SK-N-SH (cell line): ENCODE measurements around the gene BCL2L11.

Experiments
- EP300 ChIP-seq, 2 experiments: IDR thresholded peaks; 2 replicates each; pipeline versions ENCODE4 v1.4.0 to v1.6.1; 2012; ENCODE audit warnings: borderline replicate concordance in 1 of 2, low read depth in 1 of 2, low read length in 1 of 2
- GABPA ChIP-seq: IDR thresholded peaks from 2 replicates; pipeline ENCODE4 v1.4.0; 2012; ENCODE audit warnings: low read depth, mild to moderate bottlenecking
- GATA2 ChIP-seq: sonication (generic); formaldehyde crosslinking; IDR thresholded peaks from 2 replicates; pipeline ENCODE4 v1.5.0; 2020; ENCODE audit warnings: mild to moderate bottlenecking, missing genetic modification reagents
- NFIC ChIP-seq: IDR thresholded peaks from 2 replicates; pipeline ENCODE4 v1.4.0; 2012; ENCODE audit warnings: borderline replicate concordance
- POLR2AphosphoS5 ChIP-seq: IDR thresholded peaks from 2 replicates; pipeline ENCODE4 v1.6.1; 2012; ENCODE audit warnings: low read depth, low read length
- RAD21 ChIP-seq: IDR thresholded peaks from 2 replicates; pipeline ENCODE4 v1.6.1; 2012; ENCODE audit warnings: mild to moderate bottlenecking, low read length
- TAF1 ChIP-seq: IDR thresholded peaks from 2 replicates; pipeline ENCODE4 v1.6.1; 2012; ENCODE audit warnings: low read depth, mild to moderate bottlenecking, low read length, moderate library complexity, borderline replicate concordance
- YY1 ChIP-seq: IDR thresholded peaks from 2 replicates; pipeline ENCODE4 v1.4.0; 2012; ENCODE audit warnings: low read depth, mild to moderate bottlenecking
- TF ChIP-seq, protein P1 (sequence below): fragments of 200-600 bp; sonication (generic); IDR thresholded peaks from 2 replicates; pipeline ENCODE4 v1.6.1; 2017; ENCODE audit warnings: antibody characterized with exemption, mild to moderate bottlenecking, moderate library complexity
- TF ChIP-seq, protein P2 (sequence below): IDR thresholded peaks from 2 replicates; pipeline ENCODE4 v1.6.1; 2012; ENCODE audit warnings: mild to moderate bottlenecking, low read depth, low read length, moderate library complexity
- TF ChIP-seq, protein P3 (sequence below): IDR thresholded peaks from 2 replicates; pipeline ENCODE4 v1.4.0; 2012; ENCODE audit warnings: low read depth, borderline replicate concordance
- TF ChIP-seq, protein P4 (sequence below): IDR thresholded peaks from 2 replicates; pipeline ENCODE4 v1.4.0; 2012; ENCODE audit warnings: low read depth
- TF ChIP-seq, protein P5 (sequence below): IDR thresholded peaks from 2 replicates; pipeline ENCODE4 v1.4.0; 2012; ENCODE audit warnings: low read depth, borderline replicate concordance

DNA sequence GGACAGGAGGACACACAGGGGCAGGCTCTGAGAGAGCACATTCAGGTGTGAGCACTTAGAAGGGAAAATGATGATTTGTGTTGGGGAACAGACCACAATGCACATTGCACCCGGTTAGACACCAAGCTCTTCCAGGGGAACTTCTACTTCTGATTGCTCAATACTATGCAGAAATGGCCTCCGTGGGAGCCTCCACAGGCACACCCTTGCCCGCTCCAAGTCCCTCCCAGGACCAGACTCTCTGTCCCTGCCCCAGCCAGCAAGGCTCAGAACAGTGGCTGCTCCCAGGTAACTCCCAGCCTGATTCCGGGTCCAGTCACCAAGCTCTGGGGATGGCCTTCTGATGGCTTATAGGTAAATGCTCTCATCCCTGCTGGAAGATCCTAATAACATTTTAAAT is 56.2 kb downstream of the BCL2L11 start:
- TF ChIP-seq, protein P1, sequence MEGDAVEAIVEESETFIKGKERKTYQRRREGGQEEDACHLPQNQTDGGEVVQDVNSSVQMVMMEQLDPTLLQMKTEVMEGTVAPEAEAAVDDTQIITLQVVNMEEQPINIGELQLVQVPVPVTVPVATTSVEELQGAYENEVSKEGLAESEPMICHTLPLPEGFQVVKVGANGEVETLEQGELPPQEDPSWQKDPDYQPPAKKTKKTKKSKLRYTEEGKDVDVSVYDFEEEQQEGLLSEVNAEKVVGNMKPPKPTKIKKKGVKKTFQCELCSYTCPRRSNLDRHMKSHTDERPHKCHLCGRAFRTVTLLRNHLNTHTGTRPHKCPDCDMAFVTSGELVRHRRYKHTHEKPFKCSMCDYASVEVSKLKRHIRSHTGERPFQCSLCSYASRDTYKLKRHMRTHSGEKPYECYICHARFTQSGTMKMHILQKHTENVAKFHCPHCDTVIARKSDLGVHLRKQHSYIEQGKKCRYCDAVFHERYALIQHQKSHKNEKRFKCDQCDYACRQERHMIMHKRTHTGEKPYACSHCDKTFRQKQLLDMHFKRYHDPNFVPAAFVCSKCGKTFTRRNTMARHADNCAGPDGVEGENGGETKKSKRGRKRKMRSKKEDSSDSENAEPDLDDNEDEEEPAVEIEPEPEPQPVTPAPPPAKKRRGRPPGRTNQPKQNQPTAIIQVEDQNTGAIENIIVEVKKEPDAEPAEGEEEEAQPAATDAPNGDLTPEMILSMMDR = no peak
- no peak for TF ChIP-seq YY1
- TF ChIP-seq, protein P2, sequence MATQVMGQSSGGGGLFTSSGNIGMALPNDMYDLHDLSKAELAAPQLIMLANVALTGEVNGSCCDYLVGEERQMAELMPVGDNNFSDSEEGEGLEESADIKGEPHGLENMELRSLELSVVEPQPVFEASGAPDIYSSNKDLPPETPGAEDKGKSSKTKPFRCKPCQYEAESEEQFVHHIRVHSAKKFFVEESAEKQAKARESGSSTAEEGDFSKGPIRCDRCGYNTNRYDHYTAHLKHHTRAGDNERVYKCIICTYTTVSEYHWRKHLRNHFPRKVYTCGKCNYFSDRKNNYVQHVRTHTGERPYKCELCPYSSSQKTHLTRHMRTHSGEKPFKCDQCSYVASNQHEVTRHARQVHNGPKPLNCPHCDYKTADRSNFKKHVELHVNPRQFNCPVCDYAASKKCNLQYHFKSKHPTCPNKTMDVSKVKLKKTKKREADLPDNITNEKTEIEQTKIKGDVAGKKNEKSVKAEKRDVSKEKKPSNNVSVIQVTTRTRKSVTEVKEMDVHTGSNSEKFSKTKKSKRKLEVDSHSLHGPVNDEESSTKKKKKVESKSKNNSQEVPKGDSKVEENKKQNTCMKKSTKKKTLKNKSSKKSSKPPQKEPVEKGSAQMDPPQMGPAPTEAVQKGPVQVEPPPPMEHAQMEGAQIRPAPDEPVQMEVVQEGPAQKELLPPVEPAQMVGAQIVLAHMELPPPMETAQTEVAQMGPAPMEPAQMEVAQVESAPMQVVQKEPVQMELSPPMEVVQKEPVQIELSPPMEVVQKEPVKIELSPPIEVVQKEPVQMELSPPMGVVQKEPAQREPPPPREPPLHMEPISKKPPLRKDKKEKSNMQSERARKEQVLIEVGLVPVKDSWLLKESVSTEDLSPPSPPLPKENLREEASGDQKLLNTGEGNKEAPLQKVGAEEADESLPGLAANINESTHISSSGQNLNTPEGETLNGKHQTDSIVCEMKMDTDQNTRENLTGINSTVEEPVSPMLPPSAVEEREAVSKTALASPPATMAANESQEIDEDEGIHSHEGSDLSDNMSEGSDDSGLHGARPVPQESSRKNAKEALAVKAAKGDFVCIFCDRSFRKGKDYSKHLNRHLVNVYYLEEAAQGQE = no peak
- no peak for TF ChIP-seq EP300 (IDR thresholded peaks at IDR 0.05; ENCODE audit: borderline replicate concordance in 1 of 2, low read depth in 1 of 2, low read length in 1 of 2)
- no peak for TF ChIP-seq RAD21
- TF ChIP-seq NFIC = no peak
- TF ChIP-seq POLR2AphosphoS5 = no peak
- TF ChIP-seq GABPA = no peak
- TF ChIP-seq, protein P3, sequence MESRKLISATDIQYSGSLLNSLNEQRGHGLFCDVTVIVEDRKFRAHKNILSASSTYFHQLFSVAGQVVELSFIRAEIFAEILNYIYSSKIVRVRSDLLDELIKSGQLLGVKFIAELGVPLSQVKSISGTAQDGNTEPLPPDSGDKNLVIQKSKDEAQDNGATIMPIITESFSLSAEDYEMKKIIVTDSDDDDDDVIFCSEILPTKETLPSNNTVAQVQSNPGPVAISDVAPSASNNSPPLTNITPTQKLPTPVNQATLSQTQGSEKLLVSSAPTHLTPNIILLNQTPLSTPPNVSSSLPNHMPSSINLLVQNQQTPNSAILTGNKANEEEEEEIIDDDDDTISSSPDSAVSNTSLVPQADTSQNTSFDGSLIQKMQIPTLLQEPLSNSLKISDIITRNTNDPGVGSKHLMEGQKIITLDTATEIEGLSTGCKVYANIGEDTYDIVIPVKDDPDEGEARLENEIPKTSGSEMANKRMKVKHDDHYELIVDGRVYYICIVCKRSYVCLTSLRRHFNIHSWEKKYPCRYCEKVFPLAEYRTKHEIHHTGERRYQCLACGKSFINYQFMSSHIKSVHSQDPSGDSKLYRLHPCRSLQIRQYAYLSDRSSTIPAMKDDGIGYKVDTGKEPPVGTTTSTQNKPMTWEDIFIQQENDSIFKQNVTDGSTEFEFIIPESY = no peak
- TF ChIP-seq GATA2 (CRISPR knock-in tag) = no peak
- TF ChIP-seq, protein P4, sequence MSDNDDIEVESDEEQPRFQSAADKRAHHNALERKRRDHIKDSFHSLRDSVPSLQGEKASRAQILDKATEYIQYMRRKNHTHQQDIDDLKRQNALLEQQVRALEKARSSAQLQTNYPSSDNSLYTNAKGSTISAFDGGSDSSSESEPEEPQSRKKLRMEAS = no peak
- TF ChIP-seq, protein P5, sequence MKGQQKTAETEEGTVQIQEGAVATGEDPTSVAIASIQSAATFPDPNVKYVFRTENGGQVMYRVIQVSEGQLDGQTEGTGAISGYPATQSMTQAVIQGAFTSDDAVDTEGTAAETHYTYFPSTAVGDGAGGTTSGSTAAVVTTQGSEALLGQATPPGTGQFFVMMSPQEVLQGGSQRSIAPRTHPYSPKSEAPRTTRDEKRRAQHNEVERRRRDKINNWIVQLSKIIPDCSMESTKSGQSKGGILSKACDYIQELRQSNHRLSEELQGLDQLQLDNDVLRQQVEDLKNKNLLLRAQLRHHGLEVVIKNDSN = no peak
- no peak for TF ChIP-seq TAF1
